ENCODE results near the gene SUCLA2.

DNA sequence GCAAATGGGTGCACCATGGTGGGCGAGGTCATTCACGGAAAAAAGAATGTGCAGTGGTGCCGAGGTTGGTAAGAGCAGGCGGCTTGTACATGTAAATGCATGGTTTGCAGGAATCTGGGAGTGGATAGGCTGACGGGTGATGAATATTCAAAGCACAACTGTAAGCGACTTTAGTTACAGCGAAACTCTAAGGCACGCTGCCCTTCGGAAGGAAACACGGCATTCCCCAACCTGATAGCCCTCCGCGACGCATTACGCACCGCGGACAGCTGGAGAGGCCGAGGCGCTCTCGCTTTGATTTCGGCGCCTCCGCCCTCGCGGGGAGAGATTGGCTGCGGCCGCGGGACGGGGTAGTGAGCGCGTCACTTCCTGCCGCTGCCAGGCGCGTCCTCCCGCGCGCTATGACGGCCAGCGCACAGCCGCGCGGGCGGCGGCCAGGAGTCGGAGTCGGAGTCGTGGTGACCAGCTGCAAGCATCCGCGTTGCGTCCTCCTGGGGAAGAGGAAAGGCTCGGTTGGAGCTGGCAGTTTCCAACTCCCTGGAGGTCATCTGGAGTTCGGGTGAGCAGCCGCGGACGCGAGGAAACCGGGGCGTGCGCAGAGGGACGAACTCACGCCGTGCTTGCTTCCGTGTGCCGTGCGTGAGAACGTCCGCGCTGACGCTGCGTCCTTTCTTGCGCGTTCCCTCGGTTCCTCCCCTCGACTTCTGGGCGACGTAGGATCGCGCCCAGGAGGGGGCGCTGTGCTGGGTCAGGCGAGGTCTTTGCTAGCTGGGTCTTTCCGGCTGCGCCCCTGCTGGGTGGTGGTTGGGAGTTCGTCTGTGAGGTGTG lies 36.5 kb upstream of the SUCLA2 start, which contains the start of gene NUDT15:
- TF ChIP-seq CTCF (IDR thresholded peaks at IDR 0.05; ENCODE audit: control extremely low read depth in 1 of 3, insufficient read depth in 1 of 3, low read depth in 1 of 3, low read length in 3 of 3) (peak; percentile 94 to 98 (median 98)), TBP (IDR thresholded peaks at IDR 0.05; ENCODE audit: low read depth, low read length) (peak; percentile 81), POLR2A (IDR thresholded peaks at IDR 0.05; ENCODE audit: control extremely low read depth in 1 of 2, low read depth in 2 of 2, low read length in 2 of 2) (peak; percentile 90 to 99), SP2 (IDR thresholded peaks at IDR 0.05; ENCODE audit: low read length) (no peak), EP300 (IDR thresholded peaks at IDR 0.05; ENCODE audit: borderline replicate concordance in 1 of 2, low read depth in 2 of 2, low read length in 2 of 2) (peak; percentile 23 to 72; a peak in 2 of 3 replicates), HDAC6 (IDR thresholded peaks at IDR 0.05; ENCODE audit: low read depth, low read length) (no peak), RNF2 (IDR thresholded peaks at IDR 0.05; ENCODE audit: borderline replicate concordance, low read depth, low read length, missing control alignments, poor library complexity, severe bottlenecking) (no peak), ZNF274 (IDR thresholded peaks at IDR 0.05; ENCODE audit: borderline replicate concordance, extremely low read depth, low read length) (no peak), CEBPB (IDR thresholded peaks at IDR 0.05; ENCODE audit: low read depth, low read length) (no peak), RFX5 (IDR thresholded peaks at IDR 0.05; ENCODE audit: borderline replicate concordance, low read depth, low read length) (no peak), BCL11A (IDR thresholded peaks at IDR 0.05; ENCODE audit: low read depth in 2 of 2, low read length in 2 of 2) (no peak), ASH2L (IDR thresholded peaks at IDR 0.05; ENCODE audit: low read length) (peak; percentile 92)
